ENCODE measurements around the gene ARHGAP8.

GRCh38 chr22:44807232-44807631 lies 54.9 kb downstream of the ARHGAP8 start:
- TF ChIP-seq CTCF (IDR thresholded peaks at IDR 0.05) (no peak), POLR2A (IDR thresholded peaks at IDR 0.05; ENCODE audit: low read length) (no peak), CEBPB (IDR thresholded peaks at IDR 0.05) (no peak), MAX (IDR thresholded peaks at IDR 0.05) (no peak), EP300 (IDR thresholded peaks at IDR 0.05) (no peak), POLR2AphosphoS2 (conservative IDR thresholded peaks at IDR 0.05; ENCODE audit: low read length) (no peak), CBX8 (IDR thresholded peaks at IDR 0.05) (no peak), PBX3 (IDR thresholded peaks at IDR 0.05) (no peak), EHMT2 (IDR thresholded peaks at IDR 0.05; ENCODE audit: low read depth) (no peak), RAD21 (conservative IDR thresholded peaks at IDR 0.05 in 1 of 2, IDR thresholded peaks at IDR 0.05 in 1 of 2) (no peak), RFX5 (IDR thresholded peaks at IDR 0.05) (no peak), HEYL (CRISPR knock-in tag; IDR thresholded peaks at IDR 0.05) (no peak), SMC3 (IDR thresholded peaks at IDR 0.05) (no peak), RCOR1 (IDR thresholded peaks at IDR 0.05; ENCODE audit: low read depth, low read length) (no peak)

Data from A549 (cell line).